ENCODE results near the gene TPSB2.
"Not testable (repeated sequence)": the region's sequence is repeated elsewhere in the genome, so short reads cannot be mapped to it uniquely, and the experiment has no call there.

TPSB2 gene

DNA sequence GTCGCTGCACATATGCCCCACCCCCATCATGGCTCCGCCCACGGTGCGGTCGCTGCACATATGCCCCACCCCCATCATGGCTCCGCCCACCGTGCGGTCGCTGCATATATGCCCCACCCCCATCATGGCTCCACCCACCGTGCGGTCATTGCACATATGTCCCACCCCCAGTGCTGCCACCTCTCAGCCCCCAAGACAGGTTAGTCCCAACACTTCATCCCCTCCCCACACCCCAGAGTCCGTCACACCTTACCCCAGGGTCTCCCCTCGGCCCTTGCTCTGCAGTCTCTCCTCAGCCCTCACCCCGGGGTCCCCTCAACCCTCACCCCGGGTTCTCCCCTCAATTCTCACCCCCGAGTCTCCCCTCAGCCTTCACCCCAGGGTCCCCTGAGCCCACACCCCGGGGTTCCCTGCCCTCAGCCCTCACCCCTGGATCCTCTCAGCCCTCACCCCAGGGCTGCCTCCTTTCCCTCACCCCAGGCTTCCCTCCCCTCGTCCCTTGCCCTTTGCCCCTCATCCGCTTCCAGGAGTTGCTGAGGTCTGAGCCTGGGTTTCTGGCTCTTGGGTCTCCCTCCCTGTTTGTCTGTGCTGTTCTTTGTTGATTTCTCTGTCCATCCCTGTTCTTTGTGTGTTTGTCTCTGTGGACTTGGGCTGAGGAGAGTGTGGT lies 30.5 kb downstream of the TPSB2 start:
- no peak for DNase-seq (ENCODE audit: low read depth)

DNA sequence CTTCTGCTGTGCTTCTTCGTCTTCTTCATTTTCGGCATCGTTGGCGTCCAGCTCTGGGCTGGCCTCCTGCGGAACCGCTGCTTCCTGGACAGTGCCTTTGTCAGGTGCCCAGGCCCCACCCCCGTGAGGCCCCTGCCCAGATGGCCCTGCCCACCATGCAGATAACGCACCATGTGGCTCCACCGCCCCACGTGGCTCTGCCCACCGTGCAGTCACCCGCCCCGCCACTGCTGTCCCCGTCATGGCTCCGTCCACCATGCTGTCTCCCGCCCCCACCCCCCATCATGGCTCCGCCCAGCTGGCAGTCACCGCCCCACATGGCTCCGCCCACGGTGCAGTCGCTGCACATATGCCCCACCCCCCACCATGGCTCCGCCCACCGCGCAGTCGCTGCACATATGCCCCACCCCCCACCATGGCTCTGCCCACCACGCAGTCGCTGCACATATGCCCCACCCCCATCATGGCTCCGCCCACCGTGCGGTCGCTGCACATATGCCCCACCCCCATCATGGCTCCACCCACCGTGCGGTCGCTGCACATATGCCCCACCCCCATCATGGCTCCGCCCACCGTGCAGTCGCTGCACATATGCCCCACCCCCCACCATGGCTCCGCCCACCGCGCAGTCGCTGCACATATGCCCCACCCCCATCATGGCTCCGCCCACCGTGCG lies 31.2 kb downstream of the TPSB2 start:
- not testable (repeated sequence) for DNase-seq (ENCODE audit: low read depth)

DNA sequence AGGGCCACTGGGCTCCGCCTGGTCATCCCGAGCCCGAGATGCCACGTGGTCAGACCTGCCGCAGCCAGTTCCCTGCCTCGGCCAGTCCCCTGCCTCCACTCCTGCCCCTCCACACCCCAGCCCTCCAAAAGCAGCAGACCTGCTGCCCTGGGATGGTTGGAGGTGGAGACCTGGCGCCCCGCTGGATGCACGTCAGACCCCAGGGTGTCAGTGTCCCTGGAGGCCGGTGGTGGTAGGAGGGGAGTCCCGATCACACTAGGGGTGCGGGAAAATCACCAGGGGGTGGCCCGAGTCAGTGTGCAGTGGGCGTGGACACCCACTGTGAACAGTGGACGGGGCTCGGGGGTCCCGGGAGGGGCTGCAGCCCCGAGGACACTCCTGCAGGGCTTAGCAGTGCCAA lies 31.8 kb downstream of the TPSB2 start:
- no peak for DNase-seq (ENCODE audit: low read depth)

DNA sequence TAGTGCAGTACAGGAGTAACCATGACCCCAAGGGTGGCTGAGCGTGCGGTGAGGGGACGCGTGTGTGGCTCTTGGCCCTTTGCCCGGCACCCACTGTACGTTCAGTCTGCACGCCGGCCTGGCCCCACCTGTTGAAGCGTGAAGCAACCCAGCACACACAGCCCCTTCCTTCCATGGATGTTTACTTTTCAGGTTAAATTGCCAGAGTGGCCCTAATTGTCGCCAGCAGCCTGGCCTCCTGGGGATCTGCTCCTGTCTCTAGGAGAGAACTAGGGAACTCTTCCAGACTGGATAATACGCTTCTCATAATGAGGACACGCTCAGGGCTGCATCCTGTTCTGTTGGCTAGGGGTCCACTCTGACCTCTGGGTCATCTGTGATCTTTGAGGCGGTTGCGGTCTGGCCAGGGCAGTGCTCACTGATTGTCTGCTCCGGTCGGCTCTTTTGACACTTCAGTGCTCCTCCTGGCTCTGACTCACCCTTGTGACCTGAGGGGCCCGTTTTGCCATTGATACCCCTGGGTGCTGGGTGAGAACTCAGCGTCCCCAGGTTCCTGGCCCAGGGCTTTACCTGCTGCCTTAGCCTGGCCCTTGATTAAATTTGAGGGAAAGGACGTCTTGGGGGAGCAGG lies 32.6 kb downstream of the TPSB2 start:
- DNase-seq (ENCODE audit: low read depth): no peak

DNA sequence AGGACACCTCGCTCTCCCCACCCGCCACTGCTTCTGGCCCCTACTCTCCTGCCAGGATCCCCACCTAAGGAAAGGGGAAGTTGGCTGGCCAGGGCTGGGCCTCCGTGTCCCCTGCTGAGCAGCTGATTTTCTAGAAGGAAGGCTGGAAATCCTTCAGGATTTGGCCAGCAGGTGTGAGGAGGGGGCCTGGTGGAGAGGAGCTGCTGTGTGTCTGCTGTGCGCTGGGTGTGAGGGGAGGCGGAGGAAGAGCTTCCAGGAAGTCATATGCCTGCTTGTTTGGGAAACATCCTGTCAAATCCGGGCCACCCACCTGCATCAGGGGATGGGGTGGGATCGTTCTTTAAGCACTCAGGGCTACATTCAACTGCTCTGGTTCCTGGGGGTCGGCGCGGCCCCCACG lies 33.5 kb downstream of the TPSB2 start:
- no peak for DNase-seq (ENCODE audit: low read depth)

DNA sequence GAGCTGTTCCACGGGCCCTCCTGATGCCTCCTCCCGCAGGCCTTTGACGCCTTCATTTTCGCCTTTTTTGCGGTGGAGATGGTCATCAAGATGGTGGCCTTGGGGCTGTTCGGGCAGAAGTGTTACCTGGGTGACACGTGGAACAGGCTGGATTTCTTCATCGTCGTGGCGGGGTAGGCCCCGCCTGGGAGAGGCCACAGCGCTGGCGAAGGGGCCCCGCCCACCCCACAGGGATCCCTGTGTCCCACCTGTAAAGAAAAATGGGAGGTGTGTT lies 34.7 kb downstream of the TPSB2 start:
- no peak for DNase-seq (ENCODE audit: low read depth)

DNA sequence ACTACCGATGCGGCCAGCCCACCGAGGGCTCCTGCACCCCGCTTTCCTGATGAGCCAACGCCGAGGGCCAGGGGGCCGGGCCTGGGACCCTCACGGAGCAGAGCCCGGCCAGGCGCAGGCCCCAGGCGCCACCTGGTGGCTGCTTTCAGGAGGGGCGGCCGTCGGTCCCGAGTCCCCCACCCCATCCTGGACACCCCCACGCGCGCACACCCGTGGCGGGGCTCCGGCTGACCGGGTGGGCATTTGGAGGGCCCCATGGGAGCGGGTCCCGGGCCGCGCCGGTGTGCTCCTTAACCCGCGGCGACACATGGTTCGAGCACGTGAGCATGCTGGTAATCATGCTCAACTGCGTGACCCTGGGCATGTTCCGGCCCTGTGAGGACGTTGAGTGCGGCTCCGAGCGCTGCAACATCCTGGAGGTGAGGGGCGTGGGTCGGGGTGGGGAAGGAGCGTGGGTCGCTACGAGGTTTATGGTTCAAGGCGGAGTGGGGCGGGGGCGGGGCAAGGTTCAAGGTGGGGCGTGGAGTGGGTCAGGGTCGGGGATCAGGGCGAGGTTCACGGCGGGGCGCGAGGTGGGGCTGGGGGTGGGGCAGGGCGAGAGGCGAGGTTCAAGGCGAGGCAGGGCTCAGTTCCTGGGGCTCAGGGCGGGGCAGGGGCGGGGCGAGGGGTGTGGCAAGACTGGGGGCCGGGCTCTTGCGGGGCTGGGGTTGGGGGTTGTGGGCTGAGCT lies 35.2 kb downstream of the TPSB2 start:
- no peak for DNase-seq (ENCODE audit: low read depth)

DNA sequence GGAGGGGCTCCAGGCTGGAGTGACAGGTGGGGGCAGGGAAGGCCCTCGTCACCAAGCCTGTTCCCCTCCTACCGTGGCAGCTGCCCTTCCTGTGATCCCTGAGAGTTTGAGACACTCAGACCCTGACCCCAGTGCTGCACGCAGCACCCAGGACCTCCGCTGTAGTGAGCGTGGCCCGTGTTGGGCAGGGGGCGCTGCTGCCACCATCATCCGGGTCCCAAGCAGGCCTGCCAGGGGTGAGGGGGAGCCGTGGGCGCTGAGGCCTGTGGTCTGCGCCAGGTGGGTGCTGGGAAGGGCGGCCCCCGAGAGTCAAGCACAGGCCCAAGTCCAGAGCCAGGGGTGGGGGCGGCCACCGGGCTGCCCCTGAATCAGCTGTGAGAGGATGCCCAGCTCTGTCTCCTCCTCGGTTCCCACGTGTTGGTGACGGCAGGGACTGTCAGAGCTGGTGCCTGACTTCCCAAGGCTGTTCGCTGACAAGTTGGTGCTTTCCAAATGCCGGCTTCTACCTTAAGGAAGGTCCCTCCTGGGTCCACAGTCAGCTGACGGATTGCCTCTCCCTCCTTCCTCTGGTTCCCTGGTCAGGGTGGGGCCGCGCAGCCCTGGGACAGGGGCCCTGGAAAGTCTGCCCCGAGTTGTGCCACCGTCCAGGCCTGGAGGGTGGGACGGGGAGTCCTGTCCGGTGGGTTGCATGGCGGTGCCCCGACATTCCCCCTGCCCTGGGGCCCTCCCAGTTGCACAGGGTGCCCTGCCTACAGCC lies 36.0 kb downstream of the TPSB2 start:
- no peak for DNase-seq (ENCODE audit: low read depth)

DNA sequence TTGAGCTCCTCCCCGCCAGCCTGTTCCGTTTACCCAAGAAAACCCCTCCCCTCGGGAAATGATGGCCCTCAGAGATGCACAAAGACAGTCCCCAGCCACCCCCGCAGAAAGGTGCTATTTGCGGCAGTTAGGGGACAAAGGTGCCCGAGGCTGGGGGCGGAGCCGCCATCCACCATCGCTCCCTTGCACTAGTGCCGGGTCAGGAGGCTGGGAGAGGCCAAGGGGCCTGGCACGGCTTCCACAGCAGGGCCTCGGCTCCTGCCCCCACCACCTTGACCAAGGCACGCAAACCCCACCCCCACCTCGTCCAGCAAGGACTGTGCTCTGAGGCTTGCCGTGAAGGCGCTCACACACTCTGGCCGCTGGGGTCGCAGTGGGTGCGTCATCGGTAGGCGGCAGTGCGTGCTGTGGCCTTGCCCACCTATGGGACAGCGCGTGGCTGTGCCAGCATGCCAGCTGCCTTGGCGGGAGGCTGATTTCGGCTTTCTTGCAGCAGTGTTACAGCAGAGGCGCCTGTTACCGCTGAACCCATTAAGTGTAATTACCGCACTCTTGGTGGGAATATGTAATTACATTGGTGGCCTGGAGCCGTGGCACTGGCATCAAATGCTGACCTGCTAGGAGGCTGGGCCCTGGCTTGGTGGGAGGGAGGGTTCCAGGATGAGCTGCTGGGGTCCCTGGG lies 36.7 kb downstream of the TPSB2 start:
- no peak for DNase-seq (ENCODE audit: low read depth)

DNA sequence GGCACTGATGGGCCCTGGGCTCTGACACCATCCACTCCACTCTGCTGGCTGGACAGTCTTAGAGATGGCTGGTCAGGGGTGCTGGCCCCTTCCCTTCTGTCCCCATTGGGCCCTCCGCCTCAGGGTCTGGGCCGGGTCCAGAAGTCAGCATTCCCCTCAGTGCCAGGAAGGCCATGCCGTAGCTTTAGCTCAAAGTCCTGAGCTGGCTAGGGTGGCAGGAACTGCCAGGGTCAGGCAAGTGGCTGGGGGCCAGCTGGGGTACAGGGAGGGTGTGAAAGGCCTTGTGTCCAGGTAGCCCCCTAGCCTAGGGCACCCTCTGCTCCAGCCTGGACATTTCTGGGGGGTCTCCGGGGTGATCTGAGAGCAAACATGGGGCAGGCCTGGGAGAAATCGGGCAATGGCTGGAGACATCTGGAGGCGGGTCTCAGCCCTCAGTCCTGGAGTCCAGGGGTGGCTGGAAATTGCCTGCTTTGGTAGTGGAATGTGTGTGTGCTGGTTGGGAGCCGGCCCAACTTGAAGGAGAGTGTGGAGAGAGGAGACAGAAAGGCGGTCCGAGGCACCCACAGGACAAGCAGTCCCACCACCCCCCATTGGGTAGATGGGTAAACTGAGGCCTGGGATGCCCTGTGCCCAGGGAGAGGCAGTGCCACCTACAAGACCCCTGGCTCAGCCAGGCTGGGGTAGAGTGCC lies 37.5 kb downstream of the TPSB2 start:
- DNase-seq (ENCODE audit: low read depth): no peak

DNA sequence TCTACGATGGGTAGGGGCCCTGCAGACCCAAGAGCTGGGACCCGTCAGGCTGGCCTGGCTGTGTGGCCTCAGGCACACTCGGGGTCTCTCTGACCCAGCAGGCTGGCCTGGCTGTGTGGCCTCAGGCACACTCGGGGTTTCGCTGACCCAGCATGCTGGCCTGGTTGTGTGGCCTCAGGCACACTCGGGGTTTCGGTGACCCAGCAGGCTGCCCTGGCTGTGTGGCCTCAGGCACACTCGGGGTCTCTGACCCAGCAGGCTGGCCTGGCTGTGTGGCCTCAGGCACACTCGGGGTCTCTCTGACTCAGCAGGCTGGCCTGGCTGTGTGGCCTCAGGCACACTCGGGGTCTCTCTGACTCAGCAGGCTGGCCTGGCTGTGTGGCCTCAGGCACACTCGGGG lies 39.2 kb downstream of the TPSB2 start:
- not testable (repeated sequence) for DNase-seq (ENCODE audit: low read depth)

DNA sequence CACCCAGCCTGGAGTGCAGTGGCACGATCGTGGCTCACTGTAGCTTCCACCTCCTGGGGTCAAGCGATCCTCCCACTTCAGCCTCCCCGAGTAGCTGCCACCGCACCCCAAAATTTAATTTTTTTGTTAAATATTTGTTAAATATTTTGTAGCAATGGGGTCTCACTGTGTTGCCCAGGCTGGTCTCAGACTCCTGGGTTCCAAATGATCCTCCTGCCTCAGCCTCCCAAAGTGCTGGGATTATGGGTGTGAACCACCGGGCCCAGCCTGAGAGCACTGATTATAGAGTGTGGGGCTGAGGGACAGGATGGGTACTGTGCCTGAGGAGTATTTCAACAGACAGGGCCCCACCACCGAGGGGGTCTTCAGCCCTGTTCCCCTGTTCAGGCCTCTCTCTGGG lies 40.5 kb downstream of the TPSB2 start:
- no peak for DNase-seq (ENCODE audit: low read depth)

DNA sequence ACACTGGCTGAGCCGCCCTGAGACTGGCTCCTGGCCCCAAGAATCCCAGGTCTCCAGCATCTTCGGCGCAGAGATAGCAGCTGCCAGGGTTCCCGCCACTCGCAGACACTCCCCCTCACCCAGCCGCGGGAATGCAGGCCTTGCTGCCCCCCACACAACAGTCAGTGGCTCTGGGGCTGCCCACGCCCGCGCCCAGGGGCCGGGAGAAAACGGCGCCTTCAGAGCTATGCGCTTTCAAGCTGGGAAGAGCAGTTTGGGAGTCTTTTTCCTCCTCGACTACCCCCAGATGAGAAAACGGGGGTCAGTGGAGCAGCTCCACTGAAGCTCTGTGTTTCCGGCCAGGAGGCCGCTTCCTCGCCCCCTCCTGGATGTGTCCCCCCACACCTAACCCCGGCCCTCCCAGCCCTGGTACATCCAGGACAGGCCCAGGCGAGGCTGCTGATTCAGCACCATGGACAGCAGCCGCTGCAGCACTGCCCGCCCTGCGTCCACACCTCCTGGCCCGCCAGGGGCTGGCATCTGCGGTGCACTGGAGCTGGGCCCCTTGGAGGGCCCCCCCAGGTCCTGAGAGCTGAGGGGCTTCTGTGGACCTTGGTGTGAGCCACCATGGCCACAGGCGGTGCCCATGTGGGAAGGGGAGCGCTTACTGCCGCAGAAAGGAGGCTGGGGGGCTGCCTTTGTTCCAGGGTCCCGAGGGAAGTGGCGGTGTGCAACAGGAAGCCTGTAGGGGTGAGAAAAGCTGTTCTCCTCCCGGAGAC lies 41.4 kb downstream of the TPSB2 start:
- DNase-seq (ENCODE audit: low read depth): no peak

DNA sequence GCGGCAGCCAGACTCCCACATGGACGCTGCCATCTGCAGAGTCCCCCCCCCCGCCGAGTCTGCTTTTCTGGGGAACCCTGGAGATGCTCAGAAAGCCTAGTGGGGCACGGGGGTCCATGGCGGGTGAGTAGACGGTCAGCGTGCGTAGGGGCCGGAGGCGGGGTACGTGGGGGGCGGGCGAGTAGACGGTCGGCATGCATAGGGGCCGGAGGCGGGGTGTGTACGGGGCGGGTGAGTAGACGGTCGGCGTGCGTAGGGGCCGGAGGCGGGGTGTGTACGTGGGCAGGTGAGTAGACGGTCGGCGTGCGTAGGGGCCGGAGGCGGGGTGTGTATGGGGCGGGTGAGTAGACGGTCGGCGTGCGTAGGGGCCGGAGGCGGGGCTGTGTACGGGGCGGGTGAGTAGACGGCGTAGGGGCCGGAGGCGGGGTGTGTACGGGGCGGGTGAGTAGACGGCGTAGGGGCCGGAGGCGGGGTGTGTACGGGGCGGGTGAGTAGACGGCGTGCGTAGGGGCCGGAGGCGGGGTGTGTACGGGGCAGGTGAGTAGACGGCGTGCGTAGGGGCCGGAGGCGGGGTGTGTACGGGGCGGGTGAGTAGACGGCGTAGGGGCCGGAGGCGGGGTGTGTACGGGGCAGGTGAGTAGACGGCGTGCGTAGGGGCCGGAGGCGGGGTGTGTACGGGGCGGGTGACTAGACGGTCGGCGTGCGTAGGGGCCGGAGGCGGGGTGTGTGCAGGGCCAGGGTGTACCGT lies 44.4 kb downstream of the TPSB2 start:
- not testable (repeated sequence) for DNase-seq (ENCODE audit: low read depth)

DNA sequence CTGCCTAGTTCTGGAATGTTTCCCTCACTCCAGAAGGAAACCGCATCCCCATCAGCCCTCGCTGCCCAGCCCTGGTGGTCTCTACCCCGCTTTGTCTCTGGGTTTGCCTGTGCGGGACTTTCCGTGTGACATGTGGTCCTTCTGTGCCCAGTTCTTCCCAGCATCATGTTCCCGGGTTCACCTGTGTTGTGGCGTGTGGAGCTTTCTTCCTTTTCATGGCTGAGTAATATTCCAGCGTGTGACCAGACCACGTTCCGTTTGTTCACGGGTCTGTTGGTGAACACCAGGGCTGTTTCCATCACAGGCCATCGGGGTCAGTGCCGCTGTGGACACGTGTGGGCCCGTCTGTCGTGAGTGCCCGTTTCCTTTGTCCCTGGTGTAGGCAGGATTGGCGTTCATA lies 45.0 kb downstream of the TPSB2 start:
- no peak for DNase-seq (ENCODE audit: low read depth)

DNA sequence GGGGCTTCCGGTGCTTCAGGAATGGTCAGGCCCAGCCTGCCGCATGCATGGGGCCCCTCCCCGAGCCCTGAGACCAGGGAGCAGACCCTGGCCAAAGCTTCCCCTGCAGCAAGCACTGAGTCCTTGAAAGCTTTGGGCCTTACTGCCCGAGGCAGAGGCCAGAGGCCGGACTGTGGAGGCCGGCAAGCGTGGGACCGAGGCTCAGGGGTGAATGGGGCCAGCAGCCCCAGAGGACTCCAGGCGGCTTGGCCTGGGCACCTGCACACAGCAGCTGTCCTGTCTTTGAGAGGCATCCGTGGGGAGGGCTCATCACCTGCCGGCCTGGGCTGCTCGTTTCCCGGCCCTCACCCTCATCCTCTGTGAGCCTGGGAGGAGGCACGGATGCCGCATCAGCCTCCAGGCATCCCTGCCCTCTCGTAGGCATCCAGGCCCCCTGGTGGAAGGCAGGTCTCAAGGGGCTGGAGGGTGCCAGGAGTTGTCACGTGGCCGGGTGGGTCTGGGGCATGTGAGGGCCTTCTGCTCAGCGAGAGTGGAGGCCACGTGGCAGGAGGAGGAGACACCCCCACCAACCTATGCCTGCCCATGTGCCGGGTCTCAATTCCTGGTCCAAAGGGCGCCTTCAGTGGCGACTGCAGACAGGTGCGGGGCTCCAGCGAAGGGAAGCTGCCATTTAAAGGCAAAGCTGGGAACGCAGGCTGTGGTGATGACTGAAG lies 45.7 kb downstream of the TPSB2 start:
- no peak for DNase-seq (ENCODE audit: low read depth)

DNA sequence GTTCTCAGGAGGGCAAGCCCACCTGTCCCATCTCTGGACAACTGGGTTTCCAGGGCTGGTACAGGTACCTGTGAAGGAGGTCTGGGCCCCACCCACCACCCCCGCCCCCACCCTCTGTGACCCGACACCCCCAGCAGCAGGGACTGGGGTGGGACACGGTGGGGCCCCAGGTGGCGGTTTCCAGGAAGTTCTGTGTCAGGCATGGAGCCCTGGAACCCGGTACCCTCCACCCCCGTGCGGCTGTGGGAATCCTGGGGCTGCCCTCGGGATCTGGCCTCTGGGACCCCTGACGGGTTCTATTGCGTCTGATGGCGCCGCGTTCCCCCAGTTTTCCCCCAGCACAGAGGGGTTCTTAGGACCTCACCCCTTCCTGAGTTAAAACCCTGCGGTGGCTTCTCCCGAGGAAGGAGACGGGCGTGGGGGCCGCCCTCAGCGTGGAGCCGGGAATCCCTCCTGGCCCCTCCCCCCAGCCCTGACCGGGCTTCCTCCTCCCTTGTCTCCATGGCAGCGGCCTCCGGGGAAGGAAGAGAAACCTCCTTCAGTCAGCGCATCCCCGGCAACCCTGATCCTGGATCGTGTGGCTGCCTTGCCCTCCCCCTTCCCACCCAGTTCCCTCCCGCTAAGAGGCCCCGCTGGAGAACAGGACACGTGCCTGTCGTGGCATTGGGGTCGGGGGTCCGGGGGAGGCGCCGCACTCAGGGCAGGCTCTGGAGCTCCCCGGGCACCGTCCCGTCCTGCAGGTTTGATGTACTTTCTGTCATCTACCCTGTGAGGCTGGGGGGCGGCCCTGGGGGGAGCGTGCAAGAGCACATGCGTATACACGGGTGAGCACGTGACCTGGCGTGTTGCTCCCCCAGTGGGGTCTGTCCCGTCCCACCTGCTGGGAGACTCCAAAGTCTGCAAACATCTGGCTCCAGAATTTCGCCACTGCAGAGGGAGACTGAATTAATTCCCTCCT lies 46.8 kb downstream of the TPSB2 start:
- no peak for DNase-seq (ENCODE audit: low read depth)

DNA sequence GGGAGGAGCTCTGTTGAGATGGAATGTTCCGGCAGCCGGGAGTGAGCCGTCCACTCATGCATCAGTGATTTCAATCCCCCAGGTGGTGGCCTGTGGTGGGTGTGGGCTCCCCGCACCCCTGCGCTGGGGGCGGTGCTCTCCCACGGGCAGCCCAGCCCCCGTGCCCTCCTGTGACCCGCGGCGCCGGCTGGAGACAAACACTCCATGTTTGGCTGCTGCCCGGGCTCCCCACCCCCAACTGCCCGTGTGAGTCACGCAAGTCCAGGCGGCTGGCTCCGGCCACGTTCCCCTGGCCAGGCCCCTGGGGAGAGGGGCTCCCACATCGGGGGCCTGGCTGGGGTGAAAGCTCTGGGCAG lies 47.7 kb downstream of the TPSB2 start:
- DNase-seq (ENCODE audit: low read depth): no peak
